H1 (cell line): ENCODE measurements around the gene ULK3.
A peak's percentile ranks its signal among the peaks of the same experiment; 100 is the strongest.

Experiments
- CEBPB ChIP-seq: IDR thresholded peaks from 2 replicates; pipeline ENCODE4 v1.6.1; 2012; ENCODE audit warnings: low read depth, low read length
- CHD2 ChIP-seq: IDR thresholded peaks from 2 replicates; pipeline ENCODE4 v1.6.1; 2012; ENCODE audit warnings: low read length, improper control_type of control experiment
- CREB1 ChIP-seq: IDR thresholded peaks from 2 replicates; pipeline ENCODE4 v1.6.1; 2012; ENCODE audit warnings: inconsistent platforms
- CTCF ChIP-seq, 3 experiments: IDR thresholded peaks; 1 replicate in 2 of 3; 2 replicates in 1 of 3; pipeline versions ENCODE4 v1.5.1 to v1.6.1; 2011; ENCODE audit warnings: low read length in 3 of 3, mild to moderate bottlenecking in 3 of 3, inconsistent platforms in 2 of 3, low read depth in 1 of 3, moderate library complexity in 1 of 3; ENCODE audit not compliant: insufficient read depth in 1 of 3; ENCODE audit errors: control extremely low read depth in 1 of 3
- EP300 ChIP-seq, 2 experiments: IDR thresholded peaks; 1 replicate in 1 of 2; 2 replicates in 1 of 2; pipeline ENCODE4 v1.6.1; 2011 to 2012; ENCODE audit warnings: low read depth in 2 of 2, low read length in 2 of 2, mild to moderate bottlenecking in 2 of 2, borderline replicate concordance in 1 of 2, inconsistent platforms in 1 of 2, moderate library complexity in 1 of 2
- JUN ChIP-seq: IDR thresholded peaks from 2 replicates; pipeline ENCODE4 v1.6.1; 2011; ENCODE audit warnings: low read depth, mild to moderate bottlenecking, improper control_type of control experiment, low read length
- JUND ChIP-seq: IDR thresholded peaks from 2 replicates; pipeline ENCODE4 v1.6.1; 2011; ENCODE audit warnings: mild to moderate bottlenecking, improper control_type of control experiment, low read length
- POLR2A ChIP-seq, 2 experiments: IDR thresholded peaks; 1 replicate in 1 of 2; 2 replicates in 1 of 2; pipeline ENCODE4 v1.6.1; 2011; ENCODE audit warnings: low read depth in 2 of 2, low read length in 2 of 2, mild to moderate bottlenecking in 2 of 2; ENCODE audit errors: control extremely low read depth in 1 of 2

GRCh38 chr15:74799255-74799855 is 43.6 kb downstream of the ULK3 start:
- TF ChIP-seq CEBPB (no peak), CTCF (IDR thresholded peaks at IDR 0.05; ENCODE audit: control extremely low read depth in 1 of 3, insufficient read depth in 1 of 3, low read depth in 1 of 3, low read length in 3 of 3) (peak; percentile 19 to 46 (median 36)), JUND (no peak), POLR2A (IDR thresholded peaks at IDR 0.05; ENCODE audit: control extremely low read depth in 1 of 2, low read depth in 2 of 2, low read length in 2 of 2) (no peak), JUN (no peak), CHD2 (no peak), EP300 (IDR thresholded peaks at IDR 0.05; ENCODE audit: borderline replicate concordance in 1 of 2, low read depth in 2 of 2, low read length in 2 of 2) (no peak), CREB1 (no peak)
